Activated gamma-delta T cell (primary cell): ENCODE measurements around the gene UBE2U.

Experiments used
- DNase-seq: peaks from one replicate; lab custom pipeline; 2025; lab: John Stamatoyannopoulos, UW

The UBE2U gene

DNA sequence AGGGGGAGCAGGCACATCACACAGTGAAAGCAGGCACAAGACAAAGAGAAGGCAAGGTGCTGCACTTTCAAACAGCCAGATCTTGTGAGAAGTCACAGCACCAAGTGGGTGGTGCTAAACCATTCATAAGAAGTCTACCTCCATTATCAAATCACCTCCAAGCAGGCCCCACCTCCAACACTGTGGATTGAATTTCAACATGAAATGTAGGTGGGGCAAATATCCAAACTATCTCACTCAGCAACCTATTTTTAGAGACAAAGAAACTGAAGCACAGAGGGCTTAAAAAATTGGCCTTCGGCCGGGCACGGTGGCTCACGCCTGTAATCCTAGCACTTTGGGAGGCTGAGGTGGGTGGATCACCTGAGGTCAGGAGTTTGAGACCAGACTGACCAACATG is 90.4 kb downstream of the UBE2U start:
- no peak for DNase-seq

DNA sequence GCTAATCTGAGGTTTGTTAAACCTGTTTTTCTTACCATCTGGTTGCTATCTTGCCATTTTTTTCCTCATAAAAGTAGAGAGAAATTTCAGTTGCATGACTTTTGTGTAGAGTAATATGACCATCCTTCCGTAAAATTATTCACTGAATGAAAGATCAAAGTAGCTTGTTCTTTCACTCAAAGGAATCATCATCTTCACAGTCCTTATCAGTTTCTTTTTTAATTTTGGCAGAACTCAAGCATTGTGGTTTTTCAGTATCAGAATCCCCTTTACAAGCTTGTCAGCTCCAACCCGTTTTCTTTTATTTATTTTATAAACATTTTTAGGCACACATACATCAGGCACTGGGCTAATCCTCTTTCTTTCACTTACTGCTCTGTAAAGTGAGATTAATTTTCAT is 91.7 kb downstream of the UBE2U start:
- DNase-seq = no peak

DNA sequence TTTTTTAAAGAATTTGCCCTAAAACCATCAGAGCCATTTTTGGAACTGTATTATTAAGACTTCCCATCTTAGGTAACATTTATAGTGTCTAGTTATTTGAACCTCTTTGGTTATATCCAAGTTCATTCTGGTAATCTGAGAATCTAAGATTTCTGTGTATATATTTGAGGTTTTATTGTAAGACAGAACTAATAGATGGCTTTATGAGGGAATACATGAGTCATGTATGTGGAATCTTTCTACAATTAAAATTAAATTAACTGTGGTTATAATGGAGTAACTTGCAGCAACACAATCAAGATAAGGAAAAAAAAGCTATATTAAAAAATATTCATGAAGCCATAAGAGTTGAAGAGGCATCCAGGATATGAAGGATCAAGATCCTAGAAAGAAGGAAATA is 92.1 kb downstream of the UBE2U start:
- no peak for DNase-seq

DNA sequence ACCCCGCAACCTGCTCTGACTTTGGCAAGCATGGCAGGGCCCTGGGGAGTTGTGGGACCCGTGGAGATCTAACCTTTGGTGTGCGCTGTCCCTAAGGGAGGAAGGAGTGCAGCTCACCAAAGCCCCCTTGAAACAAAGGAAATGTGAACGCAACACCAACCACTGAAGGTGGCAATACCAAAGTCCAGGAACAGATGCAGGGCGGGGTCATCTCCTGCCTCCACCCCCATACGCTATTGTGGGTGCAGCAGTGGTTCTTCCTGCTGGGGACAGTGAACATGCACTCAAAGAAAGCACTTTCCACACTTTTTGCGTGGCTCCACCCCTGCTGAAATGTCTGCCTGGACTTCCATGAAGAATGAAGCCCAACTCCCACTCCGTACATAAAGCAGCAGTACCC is 93.0 kb downstream of the UBE2U start:
- DNase-seq = no peak

DNA sequence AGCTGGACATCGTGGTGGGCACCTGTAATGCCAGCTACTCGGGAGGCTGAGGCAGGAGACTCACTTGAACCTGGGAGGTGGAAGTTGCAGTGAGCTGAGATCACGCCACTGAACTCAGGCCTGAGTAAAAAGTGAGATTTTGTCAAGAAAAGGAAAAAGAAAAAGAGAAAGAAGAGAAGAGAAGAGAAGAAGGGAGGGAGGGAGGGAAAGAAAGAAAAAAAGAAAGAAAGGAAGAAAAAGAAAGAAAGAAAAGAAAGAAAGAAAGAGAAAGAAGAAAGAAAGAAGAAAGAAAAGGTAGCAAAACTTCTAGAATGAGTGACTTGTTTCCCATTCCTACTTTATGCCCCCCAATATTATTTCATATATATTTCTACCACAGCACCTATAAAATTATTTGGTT is 98.8 kb downstream of the UBE2U start:
- DNase-seq = no peak

DNA sequence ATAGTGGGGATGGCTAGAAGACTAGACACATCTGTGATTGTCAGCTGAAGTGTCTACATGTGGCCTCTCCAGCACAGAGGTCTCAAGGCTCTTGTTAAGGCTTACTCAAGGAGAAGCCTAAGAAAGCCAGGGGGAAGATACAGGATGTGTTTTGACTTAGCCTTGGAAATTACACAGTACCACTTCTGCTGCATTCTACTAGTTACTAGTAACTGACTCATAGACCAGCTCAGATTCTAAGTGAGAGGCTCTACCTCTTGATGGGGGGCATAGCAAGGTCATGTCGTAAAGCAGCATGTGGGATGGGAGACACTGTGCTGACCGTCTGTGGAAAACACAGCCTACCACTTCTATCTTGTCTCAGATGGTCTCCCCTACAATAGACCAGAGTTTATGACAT is 99.5 kb downstream of the UBE2U start:
- DNase-seq = no peak

DNA sequence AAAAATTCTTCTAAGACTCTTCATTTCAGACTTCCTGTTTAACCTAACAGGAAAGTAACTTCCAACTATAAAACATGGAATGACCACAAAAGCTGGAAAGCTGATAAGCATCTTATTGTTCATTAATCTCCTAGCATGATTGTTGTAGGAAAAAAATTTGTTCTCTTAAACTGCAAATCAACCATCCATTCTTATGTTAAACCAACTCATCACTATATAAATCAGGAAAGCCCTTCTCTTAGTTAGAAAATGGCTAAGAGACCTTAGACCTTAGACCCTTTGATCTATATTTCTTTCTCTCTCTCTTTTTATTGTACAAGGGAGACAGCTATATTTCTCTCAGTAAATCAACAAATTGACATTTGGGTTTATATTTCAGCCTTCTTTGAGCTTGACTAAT is 101.4 kb downstream of the UBE2U start:
- no peak for DNase-seq

DNA sequence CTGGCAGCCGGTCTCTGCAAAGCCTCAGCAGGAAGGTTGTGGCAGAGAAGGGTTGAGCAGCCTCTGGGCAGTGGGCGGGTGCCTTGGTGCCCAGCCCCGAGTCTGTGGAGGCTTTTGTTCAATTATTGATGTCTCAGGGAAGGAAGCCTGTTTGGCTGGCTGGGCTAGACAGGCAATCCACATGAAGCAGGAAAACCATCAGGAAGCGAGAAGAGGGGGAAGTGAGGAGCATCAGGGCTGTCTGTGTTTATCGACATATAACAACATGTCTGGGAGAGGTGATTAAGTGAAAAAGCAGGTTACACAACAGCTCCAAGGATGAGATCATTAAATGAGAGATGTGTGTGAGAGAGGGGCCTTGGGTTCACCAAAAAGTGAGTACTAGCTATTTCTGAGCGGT is 105.4 kb downstream of the UBE2U start:
- DNase-seq = no peak

DNA sequence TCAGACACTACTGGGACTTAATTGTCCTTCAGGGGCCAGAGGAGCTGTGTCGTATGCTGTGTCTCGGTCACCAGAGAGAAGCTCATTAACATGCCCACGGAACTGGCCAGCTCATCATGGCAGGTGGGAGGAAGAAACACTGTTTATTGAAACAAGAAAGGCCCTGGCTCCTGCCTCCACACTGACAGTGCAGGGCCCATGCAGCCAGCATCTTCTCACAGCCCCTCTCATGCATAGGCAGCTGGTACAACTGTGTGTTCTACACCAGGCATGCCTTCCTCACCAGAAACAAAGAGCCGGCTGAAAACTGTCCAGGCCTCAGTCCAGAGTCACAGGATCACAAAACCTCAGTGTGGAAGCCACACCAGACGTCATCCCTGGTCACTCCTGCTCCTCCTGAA is 106.0 kb downstream of the UBE2U start:
- no peak for DNase-seq

DNA sequence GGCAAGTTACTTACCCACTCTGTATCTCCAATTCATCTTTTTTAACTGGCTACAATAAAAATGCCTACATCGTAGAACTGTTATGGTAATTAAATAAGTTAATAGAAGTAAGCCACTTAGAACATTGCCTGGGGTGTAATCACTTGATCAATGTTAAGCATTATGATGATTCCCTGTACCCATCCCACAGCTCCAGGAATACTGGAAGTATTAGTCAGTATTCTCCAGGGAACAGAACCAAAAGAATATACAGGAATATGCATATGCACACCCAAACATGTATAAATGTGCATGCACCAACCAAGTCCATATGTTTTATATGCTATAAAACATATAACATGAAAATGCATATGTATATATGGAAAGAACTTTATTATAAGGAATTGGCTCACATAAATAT is 107.3 kb downstream of the UBE2U start:
- no peak for DNase-seq

DNA sequence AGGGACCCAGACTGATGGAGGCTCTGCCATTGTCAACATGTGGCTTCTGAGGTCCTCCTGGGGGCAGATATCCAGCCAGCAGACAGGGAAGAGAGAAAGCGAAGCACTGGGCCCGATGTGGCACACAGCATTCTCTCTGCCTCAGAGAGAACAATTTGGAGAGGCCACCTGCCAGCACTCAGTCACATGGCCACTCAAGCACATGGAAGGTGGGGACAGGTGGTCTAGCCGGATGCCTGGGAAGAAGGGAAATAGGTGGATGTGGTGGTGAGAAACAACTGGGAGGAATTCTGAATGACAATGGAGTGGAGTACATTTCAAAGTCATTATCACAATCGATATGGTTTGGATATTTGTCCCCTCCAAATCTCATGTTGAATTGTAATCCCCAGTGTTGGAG is 109.0 kb downstream of the UBE2U start:
- no peak for DNase-seq

DNA sequence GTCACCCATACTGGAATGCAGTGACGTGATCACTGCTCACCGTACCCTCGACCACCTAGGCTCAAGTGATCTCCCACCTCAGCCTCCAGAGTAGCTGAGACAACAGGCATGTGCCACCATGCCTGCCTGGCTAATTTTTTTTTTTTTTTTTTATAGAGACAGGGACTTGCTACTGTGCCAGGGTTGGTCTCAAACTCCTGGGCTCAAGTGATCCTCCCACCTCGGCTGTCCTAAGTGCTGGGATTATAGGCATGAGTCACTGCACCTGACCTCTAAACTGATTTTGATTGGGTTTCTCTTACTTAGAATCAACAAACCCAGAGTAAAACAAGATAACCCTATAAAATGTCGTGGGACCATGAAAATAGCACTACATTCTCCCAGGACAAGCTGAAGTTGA is 112.0 kb downstream of the UBE2U start:
- no peak for DNase-seq
